Small intestine (tissue), 7 donors: ENCODE results near the gene MAGI1. TPM values are rescaled to one million over a fixed set of nuclear protein-coding genes. Genes with fewer than 3 reads are reported as not detected.

ENCODE experiments used
- DNase-seq, 2 donors: peaks; one replicate each; pipeline versions ENCODE4 v3.0.0 to v3.0.0-alpha.2; 2013
- FAIRE-seq: peaks from 2 replicates; lab custom pipeline; 2012; peaks lifted over from hg19 to GRCh38; lab: Jason Lieb, UNC
- H3K27ac ChIP-seq, 3 donors: one replicate each; pipeline ENCODE4 v1.5.1; 2013; ENCODE audit warnings: low read length in 2 of 3, mild to moderate bottlenecking in 2 of 3, control low read depth in 1 of 3, inconsistent platforms in 1 of 3, low read depth in 1 of 3, moderate library complexity in 1 of 3
- H3K27me3 ChIP-seq, 3 donors: one replicate each; pipeline ENCODE4 v1.6.1; 2013; ENCODE audit warnings: low read length in 3 of 3, inconsistent platforms in 1 of 3; ENCODE audit not compliant: control insufficient read depth in 3 of 3, insufficient read depth in 3 of 3
- H3K36me3 ChIP-seq, 3 donors: one replicate each; pipeline ENCODE4 v1.6.1; 2013; ENCODE audit warnings: low read length in 3 of 3, inconsistent platforms in 1 of 3, low read depth in 1 of 3, mild to moderate bottlenecking in 1 of 3, moderate library complexity in 1 of 3; ENCODE audit not compliant: control insufficient read depth in 3 of 3, insufficient read depth in 2 of 3
- H3K4me1 ChIP-seq, 3 donors: one replicate each; pipeline ENCODE4 v1.6.1; 2013; ENCODE audit warnings: low read length in 2 of 3, inconsistent platforms in 1 of 3, low read depth in 1 of 3, mild to moderate bottlenecking in 1 of 3, moderate library complexity in 1 of 3; ENCODE audit not compliant: control insufficient read depth in 3 of 3, insufficient read depth in 2 of 3
- H3K4me3 ChIP-seq, 3 donors: one replicate each; pipeline ENCODE4 v1.5.1; 2013; ENCODE audit warnings: low read length in 3 of 3, control low read depth in 1 of 3, inconsistent platforms in 1 of 3, low read depth in 1 of 3, mild to moderate bottlenecking in 1 of 3, moderate library complexity in 1 of 3
- H3K9me3 ChIP-seq, 2 donors: one replicate each; pipeline ENCODE4 v1.6.1; 2013; ENCODE audit warnings: low read depth in 1 of 2, low read length in 1 of 2; ENCODE audit not compliant: control insufficient read depth in 2 of 2, insufficient read depth in 1 of 2
- WGBS, 3 donors: extraction: QIAGEN DNeasy Blood & Tissue Kit; methylation state at CpG; one replicate each; pipeline ENCODE4 v1.1.7; 2013; 5-methylcytosine and 5-hydroxymethylcytosine counted together
- polyA plus RNA-seq, 4 donors: library from polyadenylated mRNA; stranded (reverse) in 3 of 4; unstranded in 1 of 4; fragments of 200-250 nt in 3 of 4; fragments of 120-200 nt in 1 of 4; gene quantifications; one replicate each; pipeline versions ENCODE4 v1.2.1 to v1.2.3, GENCODE V29; 2013
- donor health status: healthy with polysubstance abuse.
- donor health status: control.
- donor health status: control.
- donor health status: Bipolar disorder and iron deficiency.
- donor health status: healthy.

The MAGI1 gene
- polyA plus RNA-seq, 4 donors, result 10.0 to 35.1 (median 12.6) TPM

GRCh38 chr3:65582012-65582717 is 456.6 kb downstream of the MAGI1 start:
- H3K27me3 ChIP-seq, result no peaks in the 10 kb centered on the region
- H3K4me3 ChIP-seq, result no peak overlapping the region
- no peaks in the 10 kb centered on the region for H3K9me3 ChIP-seq
- H3K4me1 ChIP-seq, result no peaks in the 10 kb centered on the region
- no peaks in the 10 kb centered on the region for H3K36me3 ChIP-seq
- H3K27ac ChIP-seq, result no peak overlapping the region
- WGBS, 3 donors, result 88 to 91% (median 89%) methylated on average over 7 of the region's 7 CpGs
- DNase-seq, result no peak
- FAIRE-seq, result no peak

- 84 to 92% (median 88%) methylated on average over 2 of the region's 2 CpGs for WGBS, 3 donors
- H3K27me3 ChIP-seq, result no peaks in the 10 kb centered on the region
- no peak overlapping the region for H3K4me3 ChIP-seq
- no peaks in the 10 kb centered on the region for H3K36me3 ChIP-seq
- H3K9me3 ChIP-seq, result no peaks in the 10 kb centered on the region
- H3K27ac ChIP-seq, result no peak overlapping the region
- no peak for DNase-seq
- no peak for FAIRE-seq
- no peaks in the 10 kb centered on the region for H3K4me1 ChIP-seq
These were observed 457.4 kb downstream of the MAGI1 start for GRCh38 chr3:65581313-65581712.

GRCh38 chr3:65578861-65579260 is 459.9 kb downstream of the MAGI1 start:
- Histone ChIP-seq H3K9me3 (no peaks in the 10 kb centered on the region), H3K4me3 (no peak overlapping the region), H3K27ac (no peak overlapping the region), H3K27me3 (no peaks in the 10 kb centered on the region), H3K36me3 (no peaks in the 10 kb centered on the region), H3K4me1 (no peaks in the 10 kb centered on the region)
- WGBS, 3 donors, result 93 to 98% (median 96%) methylated on average over 5 of the region's 5 CpGs
- DNase-seq (no peak), FAIRE-seq (no peak)

- Histone ChIP-seq H3K4me1 (no peaks in the 10 kb centered on the region), H3K4me3 (no peak overlapping the region), H3K27ac (no peak overlapping the region), H3K9me3 (no peaks in the 10 kb centered on the region), H3K36me3 (no peaks in the 10 kb centered on the region), H3K27me3 (no peaks in the 10 kb centered on the region)
- no peak for DNase-seq
- no peak for FAIRE-seq
- WGBS, 3 donors, result 85 to 94% (median 86%) methylated on average over 8 of the region's 8 CpGs
These were observed 460.8 kb downstream of the MAGI1 start for GRCh38 chr3:65577843-65578430.

GRCh38 chr3:65576966-65577365 is 461.8 kb downstream of the MAGI1 start:
- 64 to 85% (median 81%) methylated on average over 2 of the region's 2 CpGs for WGBS, 3 donors
- Histone ChIP-seq H3K9me3 (no peaks in the 10 kb centered on the region), H3K27ac (no peak overlapping the region), H3K27me3 (no peaks in the 10 kb centered on the region), H3K4me3 (no peak overlapping the region), H3K4me1 (no peaks in the 10 kb centered on the region), H3K36me3 (no peaks in the 10 kb centered on the region)
- no peak for FAIRE-seq
- DNase-seq, result no peak

GRCh38 chr3:65576228-65576627 is 462.5 kb downstream of the MAGI1 start:
- no peak for DNase-seq
- no peak for FAIRE-seq
- Histone ChIP-seq H3K36me3 (no peaks in the 10 kb centered on the region), H3K27me3 (no peaks in the 10 kb centered on the region), H3K4me1 (no peaks in the 10 kb centered on the region), H3K4me3 (no peak overlapping the region), H3K27ac (no peak overlapping the region), H3K9me3 (no peaks in the 10 kb centered on the region)
- WGBS, 3 donors, result 81 to 91% (median 83%) methylated on average over 6 of the region's 6 CpGs

GRCh38 chr3:65575376-65575840 is 463.3 kb downstream of the MAGI1 start:
- no peaks in the 10 kb centered on the region for H3K36me3 ChIP-seq
- no peaks in the 10 kb centered on the region for H3K9me3 ChIP-seq
- WGBS, 3 donors, result 71 to 87% (median 86%) methylated on average over 1 of the region's 1 CpG
- no peak overlapping the region for H3K27ac ChIP-seq
- H3K27me3 ChIP-seq, result no peaks in the 10 kb centered on the region
- FAIRE-seq (no peak), DNase-seq (no peak)
- H3K4me1 ChIP-seq, result no peaks in the 10 kb centered on the region
- H3K4me3 ChIP-seq, result no peak overlapping the region

- Histone ChIP-seq H3K27me3 (no peaks in the 10 kb centered on the region), H3K9me3 (no peaks in the 10 kb centered on the region), H3K27ac (no peak overlapping the region), H3K4me1 (no peaks in the 10 kb centered on the region), H3K36me3 (no peaks in the 10 kb centered on the region), H3K4me3 (no peak overlapping the region)
- no peak for DNase-seq
- FAIRE-seq, result no peak
These were observed 465.1 kb downstream of the MAGI1 start for GRCh38 chr3:65573548-65574116.
